SU-DHL-6 (cell line): ENCODE results near the gene SLC27A4.
A peak's percentile ranks its signal among the peaks of the same experiment; 100 is the strongest.
"Not testable (repeated sequence)": the region's sequence is repeated elsewhere in the genome, so short reads cannot be mapped to it uniquely, and the experiment has no call there.

Experiments
- H2AFZ ChIP-seq: fragments of 200-600 bp; sonication (generic); 2 replicates; pipeline ENCODE4 v1.6.1; 2014; ENCODE audit warnings: low read depth, mild to moderate bottlenecking, moderate library complexity, mixed read lengths, antibody characterized with exemption, low read length; ENCODE audit not compliant: severe bottlenecking
- H3F3A ChIP-seq: fragments of 200-600 bp; shearing (Covaris generic); 2 replicates; pipeline ENCODE4 v1.6.0; 2016; ENCODE audit warnings: antibody characterized with exemption, mild to moderate bottlenecking; ENCODE audit not compliant: insufficient read depth
- H3K27ac ChIP-seq: fragments of 200-600 bp; sonication (generic); 2 replicates; pipeline ENCODE4 v1.5.1; 2016; ENCODE audit warnings: low read depth, mild to moderate bottlenecking, low read length, moderate library complexity, mixed read lengths
- H3K27me3 ChIP-seq: fragments of 200-600 bp; sonication (generic), shearing (Covaris generic); 2 replicates; pipeline ENCODE4 v1.6.0; 2014; ENCODE audit warnings: mild to moderate bottlenecking, low read length
- H3K36me3 ChIP-seq: fragments of 200-600 bp; sonication (generic); 2 replicates; pipeline ENCODE4 v1.6.1; 2014; ENCODE audit warnings: mild to moderate bottlenecking, low read length, mixed read lengths
- H3K4me2 ChIP-seq: fragments of 300-600, 200-600 bp; shearing (Covaris generic), sonication (generic); 2 replicates; pipeline ENCODE4 v1.6.0; 2014; ENCODE audit warnings: low read length, low read depth, mild to moderate bottlenecking; ENCODE audit not compliant: poor library complexity, severe bottlenecking
- H3K4me3 ChIP-seq: fragments of 200-600 bp; sonication (generic); 2 replicates; pipeline ENCODE4 v1.5.1; 2014; ENCODE audit warnings: antibody characterized with exemption, low read length, mild to moderate bottlenecking, mixed read lengths; ENCODE audit not compliant: insufficient read depth, poor library complexity, severe bottlenecking
- H3K79me2 ChIP-seq: fragments of 200-600 bp; sonication (generic); 2 replicates; pipeline ENCODE4 v1.6.1; 2014; ENCODE audit warnings: mild to moderate bottlenecking, low read length, moderate library complexity; ENCODE audit not compliant: insufficient read depth
- H3K9ac ChIP-seq: fragments of 200-600 bp; sonication (generic); 2 replicates; pipeline ENCODE4 v1.7.0; 2014; ENCODE audit warnings: mild to moderate bottlenecking, low read length
- H3K9me2 ChIP-seq: fragments of 200-600 bp; sonication (generic); replicated peaks from 2 replicates; pipeline ENCODE4 v1.6.1; 2014; ENCODE audit warnings: low read length; ENCODE audit not compliant: insufficient read depth
- H3K9me3 ChIP-seq: fragments of 200-600 bp; sonication (generic); 2 replicates; pipeline ENCODE4 v1.6.1; 2014; ENCODE audit warnings: low read length, mixed read lengths; ENCODE audit not compliant: insufficient read depth
- H4K20me1 ChIP-seq: fragments of 200-600 bp; sonication (generic); 2 replicates; pipeline ENCODE4 v1.6.1; 2014; ENCODE audit warnings: low read depth, mild to moderate bottlenecking, antibody characterized with exemption, low read length, moderate library complexity, mixed read lengths
- CTCF ChIP-seq: fragments of 200-600 bp; sonication (generic); IDR thresholded peaks from one replicate; pipeline ENCODE4 v1.5.1; 2017; ENCODE audit warnings: antibody characterized with exemption, mild to moderate bottlenecking, low read length, moderate library complexity; ENCODE audit not compliant: insufficient read depth, poor library complexity, severe bottlenecking
- EZH2phosphoT487 ChIP-seq: fragments of 200-600 bp; sonication (generic), shearing (Covaris generic); conservative IDR thresholded peaks from 2 replicates; pipeline ENCODE4 v1.6.1; 2018; ENCODE audit warnings: mild to moderate bottlenecking, antibody characterized with exemption, low read length, moderate library complexity, mixed read lengths

SLC27A4 gene

DNA sequence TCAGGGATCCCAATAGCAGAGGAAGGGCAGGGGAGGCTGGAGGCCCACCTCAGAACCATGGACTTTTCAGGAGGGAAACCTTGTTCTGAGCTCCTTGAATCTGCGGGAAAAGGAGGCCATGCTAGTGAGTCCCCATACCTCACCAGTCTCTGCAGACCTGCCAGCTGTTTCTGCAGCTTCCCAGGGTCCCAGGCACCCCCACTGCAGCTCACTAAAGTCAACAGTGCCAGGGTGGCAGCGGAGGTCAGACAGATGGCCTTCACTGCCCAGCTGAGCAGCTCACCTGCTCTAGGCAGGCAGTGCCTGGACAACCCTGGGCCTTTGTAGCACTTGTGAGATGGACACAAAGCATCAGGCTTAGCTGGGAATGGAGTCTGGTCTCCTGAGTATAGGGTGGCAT, 4.4 kb upstream of the SLC27A4 start:
- H3K27me3 ChIP-seq = no peaks in the 10 kb centered on the region
- H3K4me3 ChIP-seq = no peak overlapping the region
- H3K9me2 ChIP-seq = no peaks in the 10 kb centered on the region
- H3K27ac ChIP-seq = no peak overlapping the region
- H4K20me1 ChIP-seq = no peaks in the 10 kb centered on the region
- H2AFZ ChIP-seq = no peak overlapping the region
- H3K9ac ChIP-seq = no peak overlapping the region
- TF ChIP-seq CTCF = no peak
- no peak for TF ChIP-seq EZH2phosphoT487
- H3K36me3 ChIP-seq = no peaks in the 10 kb centered on the region
- H3K4me2 ChIP-seq = no peak overlapping the region
- H3F3A ChIP-seq = peaks cover 7% of the 10 kb centered on the region; the same call in 1 of the 2 replicates
- no peaks in the 10 kb centered on the region for H3K9me3 ChIP-seq
- H3K79me2 ChIP-seq = no peaks in the 10 kb centered on the region

DNA sequence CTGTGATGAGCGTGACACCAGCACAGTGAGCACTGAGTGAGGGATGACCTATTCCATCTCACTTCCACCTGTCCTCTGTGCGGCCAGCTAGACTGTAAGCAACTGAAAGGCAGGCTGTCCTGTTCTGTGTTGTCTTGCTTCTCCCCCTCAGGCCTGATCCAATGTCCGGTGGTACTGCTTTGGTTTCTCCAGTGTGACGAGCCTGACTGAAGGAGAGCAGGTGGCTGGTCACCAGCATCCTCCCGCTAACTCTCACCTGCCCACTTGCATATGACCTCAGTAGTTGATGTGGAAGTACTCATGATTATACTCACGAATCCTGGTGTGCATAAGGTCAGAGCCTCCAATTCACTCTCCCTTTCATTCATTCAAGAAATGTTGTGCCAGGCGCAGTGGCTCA, 2.4 kb upstream of the SLC27A4 start:
- Histone ChIP-seq H3K27me3 (no peaks in the 10 kb centered on the region), H4K20me1 (no peaks in the 10 kb centered on the region), H3K4me2 (no peak overlapping the region), H3F3A (peaks cover 7% of the 10 kb centered on the region; the same call in 1 of the 2 replicates), H3K9me2 (no peaks in the 10 kb centered on the region), H2AFZ (no peak overlapping the region), H3K9ac (no peak overlapping the region), H3K4me3 (no peak overlapping the region), H3K36me3 (no peaks in the 10 kb centered on the region), H3K79me2 (no peaks in the 10 kb centered on the region), H3K27ac (no peak overlapping the region), H3K9me3 (no peaks in the 10 kb centered on the region)
- TF ChIP-seq CTCF (no peak), EZH2phosphoT487 (no peak)

DNA sequence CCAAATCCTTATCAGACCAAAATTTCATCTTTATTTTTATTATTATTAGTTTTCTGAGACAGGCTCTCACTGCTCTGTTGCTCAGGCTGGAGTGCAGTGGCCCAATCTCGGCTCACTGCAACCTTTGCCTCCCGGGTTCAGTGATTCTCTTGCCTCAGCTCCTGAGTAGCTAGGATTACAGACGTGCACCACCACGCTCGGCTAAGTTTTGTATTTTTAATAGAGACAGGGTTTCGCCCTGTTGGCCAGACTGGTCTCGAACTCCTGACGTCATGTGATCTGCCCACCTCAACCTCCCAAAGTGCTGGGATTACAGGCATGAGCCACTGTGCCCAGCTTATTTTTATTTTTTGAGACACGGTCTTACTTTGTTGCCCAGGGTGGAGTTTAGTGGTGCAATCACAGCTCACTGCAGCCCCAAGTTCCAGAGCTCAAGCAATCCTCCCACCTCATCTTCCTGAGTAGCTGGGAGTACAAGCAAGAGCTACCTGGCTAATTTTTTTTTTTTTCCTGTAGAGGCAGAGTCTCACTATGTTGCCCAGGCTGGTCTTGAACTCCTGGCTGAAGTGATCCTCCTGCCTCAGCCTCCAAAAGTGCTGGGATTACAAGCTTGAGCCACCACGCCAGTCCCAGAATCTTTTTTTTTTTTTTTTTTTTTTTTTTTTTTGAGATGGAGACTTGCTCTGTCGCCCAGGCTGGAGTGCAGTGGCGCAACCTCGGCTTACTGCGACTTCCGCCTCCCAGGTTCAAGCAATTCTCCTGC, 1.3 kb upstream of the SLC27A4 start:
- not testable (repeated sequence) for H3K27ac ChIP-seq, H3K79me2 ChIP-seq, H4K20me1 ChIP-seq, H3K4me3 ChIP-seq, H3K9me2 ChIP-seq, H3K9me3 ChIP-seq, H3F3A ChIP-seq, H3K36me3 ChIP-seq, H3K9ac ChIP-seq, H3K27me3 ChIP-seq
- Histone ChIP-seq H3K4me2 (peak overlapping the region; percentile 51), H2AFZ (peak overlapping the region; percentile 81)

GRCh38 chr9:128340691-128341434, 536 bp downstream of the SLC27A4 start:
- Histone ChIP-seq H3K4me3 (peak overlapping the region; percentile 69), H3K27me3 (no peaks in the 10 kb centered on the region), H3K9ac (peak overlapping the region; percentile 65), H3K27ac (peak overlapping the region; percentile 15), H3K4me2 (peak overlapping the region; percentile 81), H3K9me3 (no peaks in the 10 kb centered on the region), H2AFZ (peak overlapping the region; percentile 62), H3K36me3 (no peaks in the 10 kb centered on the region), H3K9me2 (no peaks in the 10 kb centered on the region), H3K79me2 (no peaks in the 10 kb centered on the region), H3F3A (peaks cover 7% of the 10 kb centered on the region; the same call in 1 of the 2 replicates), H4K20me1 (no peaks in the 10 kb centered on the region)
- TF ChIP-seq CTCF = no peak
- TF ChIP-seq EZH2phosphoT487 = no peak
